TTC549 (cell line): ENCODE measurements around the gene INPP4A.

Experiments used
- FAIRE-seq: peaks from 2 replicates; lab custom pipeline; 2012; peaks lifted over from hg19 to GRCh38; lab: Jason Lieb, UNC

INPP4A gene

GRCh38 chr2:98436734-98437133 lies 7.9 kb upstream of the INPP4A start:
- FAIRE-seq: no peak

- FAIRE-seq: no peak
Measured at GRCh38 chr2:98438190-98439133, 6.2 kb upstream of the INPP4A start.

- no peak for FAIRE-seq
Measured at GRCh38 chr2:98441706-98442450, 2.8 kb upstream of the INPP4A start.

GRCh38 chr2:98442488-98442887 lies 2.2 kb upstream of the INPP4A start:
- no peak for FAIRE-seq

- no peak for FAIRE-seq
Measured at GRCh38 chr2:98445177-98445682, 572 bp downstream of the INPP4A start.

GRCh38 chr2:98445683-98446581 lies 1.3 kb downstream of the INPP4A start:
- FAIRE-seq: no peak

- no peak for FAIRE-seq
Measured at GRCh38 chr2:98446850-98447249, 2.2 kb downstream of the INPP4A start.

GRCh38 chr2:98448441-98449145 lies 3.9 kb downstream of the INPP4A start:
- no peak for FAIRE-seq

GRCh38 chr2:98452396-98453027 lies 7.9 kb downstream of the INPP4A start:
- FAIRE-seq: no peak

- no peak for FAIRE-seq
Measured at GRCh38 chr2:98453083-98453482, 8.4 kb downstream of the INPP4A start.

- FAIRE-seq: no peak
Measured at GRCh38 chr2:98453531-98453930, 8.9 kb downstream of the INPP4A start.

GRCh38 chr2:98454073-98454472 lies 9.4 kb downstream of the INPP4A start:
- no peak for FAIRE-seq

- no peak for FAIRE-seq
Measured at GRCh38 chr2:98454500-98455235, 10.0 kb downstream of the INPP4A start.

GRCh38 chr2:98455494-98455976 lies 10.9 kb downstream of the INPP4A start:
- FAIRE-seq: no peak

GRCh38 chr2:98457045-98457696 lies 12.5 kb downstream of the INPP4A start:
- FAIRE-seq: no peak

- no peak for FAIRE-seq
Measured at GRCh38 chr2:98458207-98458606, 13.5 kb downstream of the INPP4A start.

GRCh38 chr2:98458667-98459380 lies 14.2 kb downstream of the INPP4A start:
- FAIRE-seq: no peak

GRCh38 chr2:98459496-98460175 lies 15.0 kb downstream of the INPP4A start:
- FAIRE-seq: no peak
